ENCODE data around the gene SEMA7A. TPM values are rescaled to one million over a fixed set of nuclear protein-coding genes. Genes with fewer than 3 reads are reported as not detected.

Gene SEMA7A
- polyA plus RNA-seq, 1 experiment: 22.7 TPM

DNA sequence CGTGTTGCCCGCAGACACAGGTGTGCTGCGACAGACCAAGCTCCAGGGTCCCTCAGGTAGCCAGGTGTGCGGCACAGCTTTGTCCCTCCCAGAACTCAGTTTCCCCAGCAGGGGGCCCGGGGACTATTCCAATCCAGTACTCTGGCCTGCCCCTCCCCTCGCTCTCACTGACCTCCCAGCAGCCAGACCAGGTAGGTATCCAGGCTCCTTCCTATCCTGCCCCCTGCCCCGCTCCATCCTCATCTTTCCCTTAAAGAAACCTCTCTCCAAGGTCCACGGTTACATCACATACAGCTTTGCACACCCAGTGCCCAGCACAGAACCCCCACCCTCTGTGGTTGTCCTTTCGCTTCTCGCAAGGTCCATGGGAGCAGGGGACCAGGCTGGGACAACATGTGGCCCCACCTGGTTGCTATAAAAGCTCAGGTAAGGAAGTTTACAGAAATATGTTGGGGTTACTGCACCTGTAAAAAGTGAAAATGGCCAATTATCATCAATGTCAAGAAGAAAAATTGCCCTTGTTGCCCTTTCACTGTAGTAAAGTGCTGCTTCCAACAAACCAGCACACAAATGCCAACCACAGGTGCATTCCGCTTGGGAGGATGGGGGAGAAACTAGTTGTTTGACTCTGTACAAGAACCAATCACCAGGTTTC is 59.0 kb downstream of the SEMA7A start:
- peaks cover 5% of the 10 kb centered on the region for H3K27me3 ChIP-seq (ENCODE audit: control insufficient read depth, insufficient read depth, low read length)
- POLR2A ChIA-PET: no interaction called here
- no peak for DNase-seq (ENCODE audit: low read depth)
- TF ChIP-seq, protein P1, sequence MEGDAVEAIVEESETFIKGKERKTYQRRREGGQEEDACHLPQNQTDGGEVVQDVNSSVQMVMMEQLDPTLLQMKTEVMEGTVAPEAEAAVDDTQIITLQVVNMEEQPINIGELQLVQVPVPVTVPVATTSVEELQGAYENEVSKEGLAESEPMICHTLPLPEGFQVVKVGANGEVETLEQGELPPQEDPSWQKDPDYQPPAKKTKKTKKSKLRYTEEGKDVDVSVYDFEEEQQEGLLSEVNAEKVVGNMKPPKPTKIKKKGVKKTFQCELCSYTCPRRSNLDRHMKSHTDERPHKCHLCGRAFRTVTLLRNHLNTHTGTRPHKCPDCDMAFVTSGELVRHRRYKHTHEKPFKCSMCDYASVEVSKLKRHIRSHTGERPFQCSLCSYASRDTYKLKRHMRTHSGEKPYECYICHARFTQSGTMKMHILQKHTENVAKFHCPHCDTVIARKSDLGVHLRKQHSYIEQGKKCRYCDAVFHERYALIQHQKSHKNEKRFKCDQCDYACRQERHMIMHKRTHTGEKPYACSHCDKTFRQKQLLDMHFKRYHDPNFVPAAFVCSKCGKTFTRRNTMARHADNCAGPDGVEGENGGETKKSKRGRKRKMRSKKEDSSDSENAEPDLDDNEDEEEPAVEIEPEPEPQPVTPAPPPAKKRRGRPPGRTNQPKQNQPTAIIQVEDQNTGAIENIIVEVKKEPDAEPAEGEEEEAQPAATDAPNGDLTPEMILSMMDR (IDR thresholded peaks at IDR 0.05; ENCODE audit: insufficient read depth, low read depth, low read length): 0 out of 2 replicates have a peak, but pooled peaks have one; percentile 1
- no peaks in the 10 kb centered on the region for H3K36me3 ChIP-seq (ENCODE audit: control insufficient read depth, insufficient read depth, low read length)
- peak overlapping the region; percentile 69 for H3K4me3 ChIP-seq (ENCODE audit: low read depth, low read length)
- CTCF ChIA-PET: interaction anchor here (0.7 to 26.7 kb wide), 20 partner anchors 11 to 435 kb away, joined by 3 to 622 read pairs (median 4); partner anchors contain the start of genes CLK3, SEMA7A and UBL7

DNA sequence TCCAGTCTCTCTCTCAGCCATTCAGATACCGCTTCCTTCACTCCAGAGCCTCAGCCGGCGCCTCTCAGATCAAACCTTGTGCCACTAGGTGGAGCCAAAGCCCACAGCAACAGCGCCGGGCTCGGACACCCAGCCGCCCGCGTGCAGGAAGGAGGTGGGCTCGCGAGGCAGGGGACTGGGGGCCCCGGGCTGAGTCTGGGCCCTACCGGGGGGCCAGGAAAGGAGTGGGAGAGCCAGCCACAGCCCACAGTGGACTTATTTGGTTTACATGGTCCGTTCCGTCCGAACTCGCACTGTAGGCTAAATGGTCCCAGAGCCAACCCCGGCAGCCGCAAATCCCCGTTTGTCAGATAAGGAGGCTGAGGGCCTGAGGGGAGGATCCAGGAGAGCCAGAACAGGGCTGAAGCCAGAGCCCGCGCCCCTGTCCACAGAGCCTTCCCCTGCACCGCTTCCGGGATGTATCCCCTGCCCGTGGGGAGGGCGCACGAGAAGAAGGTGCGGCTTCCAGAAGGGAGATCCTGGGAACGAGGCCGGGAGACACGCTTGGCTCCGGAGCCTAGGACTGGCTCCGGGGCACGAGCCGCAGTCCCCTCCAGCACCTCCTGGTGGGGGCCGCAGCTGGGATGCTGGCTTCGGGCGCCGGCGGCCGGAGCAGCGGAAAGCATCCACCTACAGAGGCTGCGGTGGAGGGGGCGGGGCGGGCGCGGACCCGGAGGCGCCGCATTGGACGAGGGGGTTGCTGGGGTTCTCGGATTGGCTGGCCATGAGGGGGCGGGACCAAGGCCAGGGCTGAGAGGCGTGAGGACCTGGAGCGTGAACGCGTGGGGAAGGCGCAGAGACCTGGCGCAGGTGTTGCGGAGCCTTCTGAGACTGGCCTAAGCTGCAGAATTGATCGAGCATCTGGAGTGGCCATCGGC is 59.8 kb downstream of the SEMA7A start:
- H3K4me3 ChIP-seq (ENCODE audit: low read depth, low read length): peak overlapping the region; percentile 69
- ChIA-PET CTCF (interaction anchor here (0.6 to 26.7 kb wide), 32 partner anchors 8 to 576 kb away, joined by 3 to 622 read pairs (median 4); partner anchors contain the start of genes CLK3, SEMA7A and UBL7), POLR2A (no interaction called here)
- no peaks in the 10 kb centered on the region for H3K36me3 ChIP-seq (ENCODE audit: control insufficient read depth, insufficient read depth, low read length)
- no peak for DNase-seq (ENCODE audit: low read depth)
- TF ChIP-seq, protein P1 (IDR thresholded peaks at IDR 0.05; ENCODE audit: insufficient read depth, low read depth, low read length): peak; percentile 88
- H3K27me3 ChIP-seq (ENCODE audit: control insufficient read depth, insufficient read depth, low read length): peaks cover 5% of the 10 kb centered on the region

DNA sequence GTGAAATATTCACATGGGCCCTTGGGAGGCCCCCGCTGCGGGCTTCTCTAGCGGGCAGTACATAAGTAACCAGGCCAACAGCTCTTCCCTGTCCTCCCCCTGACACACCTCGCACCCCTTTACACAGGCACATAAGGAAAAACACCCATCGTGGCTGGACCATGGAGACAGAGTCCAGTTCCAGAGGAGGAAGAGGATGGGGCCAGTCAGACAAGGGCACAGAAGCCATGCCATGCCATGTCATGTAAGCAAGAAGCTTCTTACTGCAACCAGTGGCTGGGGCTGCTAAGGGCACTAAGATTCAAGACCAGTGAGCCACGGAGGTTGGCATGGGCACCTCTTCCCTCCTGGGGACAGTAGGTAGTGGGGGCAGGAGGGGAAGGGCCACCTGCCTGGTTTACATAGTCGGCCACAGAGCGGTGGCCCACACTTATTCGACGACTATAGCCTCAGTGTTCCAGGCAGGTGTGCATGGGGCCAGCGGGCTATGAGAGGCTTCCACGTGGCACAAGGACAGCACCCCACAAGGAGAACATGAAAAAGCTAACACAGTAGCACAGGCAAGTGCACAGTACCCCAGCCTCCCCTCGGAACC is 60.6 kb downstream of the SEMA7A start:
- Histone ChIP-seq H3K36me3 (ENCODE audit: control insufficient read depth, insufficient read depth, low read length) (no peaks in the 10 kb centered on the region), H3K4me3 (ENCODE audit: low read depth, low read length) (no peak overlapping the region), H3K27me3 (ENCODE audit: control insufficient read depth, insufficient read depth, low read length) (peaks cover 5% of the 10 kb centered on the region)
- TF ChIP-seq, protein P1 (IDR thresholded peaks at IDR 0.05; ENCODE audit: insufficient read depth, low read depth, low read length): no peak
- CTCF ChIA-PET: interaction anchor here (0.6 to 26.7 kb wide), 20 partner anchors 9 to 577 kb away, joined by 3 to 622 read pairs (median 4); partner anchors contain the start of gene SEMA7A
- DNase-seq (ENCODE audit: low read depth): no peak
- POLR2A ChIA-PET: no interaction called here

DNA sequence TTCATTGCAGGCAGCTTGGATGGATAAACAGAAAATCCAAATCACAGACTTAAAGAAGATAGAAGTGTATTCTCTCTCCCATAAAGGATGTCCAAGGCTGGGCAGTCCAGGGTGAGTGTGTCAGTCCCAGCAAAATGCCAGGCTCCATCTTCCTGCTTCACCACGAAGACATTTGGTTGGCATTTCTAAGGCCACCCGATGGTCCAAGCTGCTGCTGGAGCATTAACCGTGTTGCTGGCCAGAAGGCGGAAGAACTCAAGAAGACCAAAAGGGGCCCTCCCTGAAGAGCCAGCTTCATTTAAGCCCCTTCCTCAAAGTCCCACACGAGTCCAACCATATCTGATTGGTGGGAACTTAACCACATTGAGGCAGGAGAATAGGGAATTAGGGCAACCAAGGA is 63.3 kb downstream of the SEMA7A start:
- ChIA-PET CTCF (interaction anchor here (0.6 to 26.7 kb wide), 4 partner anchors 65 to 988 kb away, joined by 3 to 622 read pairs (median 37); partner anchors contain the start of gene SEMA7A), POLR2A (no interaction called here)
- TF ChIP-seq, protein P1 (IDR thresholded peaks at IDR 0.05; ENCODE audit: insufficient read depth, low read depth, low read length): no peak
- no peak for DNase-seq (ENCODE audit: low read depth)
- Histone ChIP-seq H3K4me3 (ENCODE audit: low read depth, low read length) (no peak overlapping the region), H3K36me3 (ENCODE audit: control insufficient read depth, insufficient read depth, low read length) (no peaks in the 10 kb centered on the region), H3K27me3 (ENCODE audit: control insufficient read depth, insufficient read depth, low read length) (peaks cover 5% of the 10 kb centered on the region)
